ENCODE results near the gene CAT. TPM values are rescaled to one million over a fixed set of nuclear protein-coding genes. Genes with fewer than 3 reads are reported as not detected.

CAT gene
- polyA plus RNA-seq, 3 donors: 122 to 432 (median 429) TPM

DNA sequence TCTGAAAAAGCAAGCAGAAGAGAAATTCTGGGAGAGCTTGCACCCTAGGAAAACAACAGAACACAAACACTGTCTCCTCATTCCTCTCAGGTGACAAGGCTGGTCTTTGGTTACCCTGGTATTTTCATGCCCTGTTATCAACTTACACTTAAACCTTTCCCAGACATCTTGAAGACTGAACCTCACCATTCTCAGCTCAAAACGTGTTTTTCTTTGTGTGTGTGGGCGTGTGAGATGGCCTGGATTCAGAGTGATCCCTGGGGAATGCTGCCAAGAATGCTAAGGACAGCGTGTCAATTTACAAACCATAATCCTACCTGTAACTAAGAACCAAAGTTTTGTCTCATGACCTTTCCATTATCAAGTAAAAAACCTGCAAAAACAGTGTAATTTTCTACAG is 41.6 kb downstream of the CAT start:
- H3K9me3 ChIP-seq (replicated peaks in 1 of 2; ENCODE audit: control insufficient read depth in 1 of 2, insufficient read depth in 1 of 2, low read length in 2 of 2): no peaks in the 10 kb centered on the region
- no peak overlapping the region for H3K4me3 ChIP-seq (replicated peaks in 1 of 3; ENCODE audit: low read depth in 2 of 3, low read length in 3 of 3)
- no peak overlapping the region for H3K4me3 Mint-ChIP-seq
- intact Hi-C loops (cut with micrococcal nuclease): no loop called here
- H3K27ac Mint-ChIP-seq: no peak overlapping the region
- no peak overlapping the region for H3K4me2 ChIP-seq (replicated peaks; ENCODE audit: extremely low read depth, low read length, poor library complexity, severe bottlenecking)
- H3K27ac ChIP-seq (ENCODE audit: low read depth in 1 of 2, low read length in 2 of 2): no peak overlapping the region
- no peak overlapping the region for H3K9ac ChIP-seq (ENCODE audit: insufficient read depth, low read length, poor library complexity, severe bottlenecking)
- H3K79me2 ChIP-seq (ENCODE audit: insufficient read depth, low read length): no peaks in the 10 kb centered on the region
- peaks cover 0 to under 1% of the 10 kb centered on the region in 2 donors for H3K36me3 Mint-ChIP-seq
- H3K27me3 ChIP-seq (ENCODE audit: control insufficient read depth in 2 of 2, insufficient read depth in 2 of 2, low read length in 2 of 2): no peaks in the 10 kb centered on the region
- no peak overlapping the region for H2AFZ ChIP-seq (ENCODE audit: insufficient read depth, low read depth, low read length, poor library complexity, severe bottlenecking)
- no peaks in the 10 kb centered on the region for H4K20me1 ChIP-seq (ENCODE audit: insufficient read depth, low read length)
- peaks cover 5% of the 10 kb centered on the region for H3K4me1 Mint-ChIP-seq
- WGBS (ENCODE audit: insufficient coverage): 100% methylated on average over 1 of the region's 3 CpGs
- DNase-seq: no peak
- no peaks in the 10 kb centered on the region for H3K4me1 ChIP-seq (ENCODE audit: control insufficient read depth in 1 of 2, insufficient read depth in 2 of 2, low read length in 2 of 2)
- TF ChIP-seq, protein P1, sequence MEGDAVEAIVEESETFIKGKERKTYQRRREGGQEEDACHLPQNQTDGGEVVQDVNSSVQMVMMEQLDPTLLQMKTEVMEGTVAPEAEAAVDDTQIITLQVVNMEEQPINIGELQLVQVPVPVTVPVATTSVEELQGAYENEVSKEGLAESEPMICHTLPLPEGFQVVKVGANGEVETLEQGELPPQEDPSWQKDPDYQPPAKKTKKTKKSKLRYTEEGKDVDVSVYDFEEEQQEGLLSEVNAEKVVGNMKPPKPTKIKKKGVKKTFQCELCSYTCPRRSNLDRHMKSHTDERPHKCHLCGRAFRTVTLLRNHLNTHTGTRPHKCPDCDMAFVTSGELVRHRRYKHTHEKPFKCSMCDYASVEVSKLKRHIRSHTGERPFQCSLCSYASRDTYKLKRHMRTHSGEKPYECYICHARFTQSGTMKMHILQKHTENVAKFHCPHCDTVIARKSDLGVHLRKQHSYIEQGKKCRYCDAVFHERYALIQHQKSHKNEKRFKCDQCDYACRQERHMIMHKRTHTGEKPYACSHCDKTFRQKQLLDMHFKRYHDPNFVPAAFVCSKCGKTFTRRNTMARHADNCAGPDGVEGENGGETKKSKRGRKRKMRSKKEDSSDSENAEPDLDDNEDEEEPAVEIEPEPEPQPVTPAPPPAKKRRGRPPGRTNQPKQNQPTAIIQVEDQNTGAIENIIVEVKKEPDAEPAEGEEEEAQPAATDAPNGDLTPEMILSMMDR (IDR thresholded peaks at IDR 0.05): no peak
- no peaks in the 10 kb centered on the region for H3K36me3 ChIP-seq (replicated peaks in 1 of 2; ENCODE audit: control insufficient read depth in 1 of 2, insufficient read depth in 2 of 2, low read length in 2 of 2)
- peaks cover 0 to 7% (median 1%) of the 10 kb centered on the region in 3 donors for H3K27me3 Mint-ChIP-seq (ENCODE audit: low read depth in 3 of 3)
- no peaks in the 10 kb centered on the region for H3K9me3 Mint-ChIP-seq

DNA sequence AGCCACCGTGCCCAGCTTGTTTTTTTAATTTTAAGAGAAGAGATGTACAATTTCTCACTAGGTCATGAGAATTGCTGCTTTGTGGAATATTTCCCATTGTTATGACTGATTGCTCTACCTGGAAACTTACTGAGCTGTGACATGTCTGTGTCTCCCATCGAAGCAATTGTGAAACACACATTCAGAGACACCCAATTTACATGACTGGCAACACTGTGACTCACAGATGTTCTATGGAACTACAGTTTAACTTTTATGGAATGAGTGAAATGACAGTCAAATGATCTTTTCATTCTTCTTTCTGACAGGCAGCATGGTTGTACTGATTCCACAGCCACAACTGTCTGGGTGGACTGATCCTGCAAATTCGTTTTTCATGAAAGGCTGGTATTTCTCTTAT is 42.6 kb downstream of the CAT start:
- TF ChIP-seq, protein P1 (IDR thresholded peaks at IDR 0.05): no peak
- Mint-ChIP-seq H3K4me1 (peaks cover 5% of the 10 kb centered on the region), H3K36me3 (no peaks in the 10 kb centered on the region), H3K4me3 (no peak overlapping the region), H3K9me3 (no peaks in the 10 kb centered on the region), H3K27me3 (ENCODE audit: low read depth in 3 of 3) (peaks cover 0 to 7% (median 1%) of the 10 kb centered on the region in 3 donors), H3K27ac (no peak overlapping the region)
- H3K9me3 ChIP-seq (replicated peaks in 1 of 2; ENCODE audit: control insufficient read depth in 1 of 2, insufficient read depth in 1 of 2, low read length in 2 of 2): no peaks in the 10 kb centered on the region
- H3K4me3 ChIP-seq (replicated peaks in 1 of 3; ENCODE audit: low read depth in 2 of 3, low read length in 3 of 3): no peak overlapping the region
- no peaks in the 10 kb centered on the region for H3K36me3 ChIP-seq (replicated peaks in 1 of 2; ENCODE audit: control insufficient read depth in 1 of 2, insufficient read depth in 2 of 2, low read length in 2 of 2)
- H3K27me3 ChIP-seq (ENCODE audit: control insufficient read depth in 2 of 2, insufficient read depth in 2 of 2, low read length in 2 of 2): no peaks in the 10 kb centered on the region
- H4K20me1 ChIP-seq (ENCODE audit: insufficient read depth, low read length): no peaks in the 10 kb centered on the region
- no peak overlapping the region for H2AFZ ChIP-seq (ENCODE audit: insufficient read depth, low read depth, low read length, poor library complexity, severe bottlenecking)
- H3K27ac ChIP-seq (ENCODE audit: low read depth in 1 of 2, low read length in 2 of 2): no peak overlapping the region
- no peaks in the 10 kb centered on the region for H3K79me2 ChIP-seq (ENCODE audit: insufficient read depth, low read length)
- no peak for DNase-seq
- WGBS (ENCODE audit: insufficient coverage): no CpG with 5 or more reads among the region's 3 CpGs
- no peak overlapping the region for H3K9ac ChIP-seq (ENCODE audit: insufficient read depth, low read length, poor library complexity, severe bottlenecking)
- H3K4me1 ChIP-seq (ENCODE audit: control insufficient read depth in 1 of 2, insufficient read depth in 2 of 2, low read length in 2 of 2): no peaks in the 10 kb centered on the region
- H3K4me2 ChIP-seq (replicated peaks; ENCODE audit: extremely low read depth, low read length, poor library complexity, severe bottlenecking): no peak overlapping the region
- intact Hi-C loops (cut with micrococcal nuclease): no loop called here
